HCT116 (cell line): Measurements from ENCODE around the gene ERLEC1. TPM values are rescaled to one million over a fixed set of nuclear protein-coding genes. Genes with fewer than 3 reads are reported as not detected.

ENCODE experiments used
- ATAC-seq: fragments of 200-7000 bp; cut with Tn5 transposase; 2 replicates; pipeline ENCODE4 v1.9.1; 2020; ENCODE audit warnings: mild to moderate bottlenecking, moderate library complexity
- BruUV-seq: library from RNA; stranded (reverse); fragments of 400-500 nt; replicated peaks from 2 replicates; lab custom pipeline; 2021; lab: Mats Ljungman, UMichigan
- CTCF ChIA-PET: fragments of 300-600 bp; sonication (Branson Sonifier 250); formaldehyde crosslinking; loops from one replicate; lab custom pipeline; 2021; ENCODE audit warnings: antibody characterized with exemption; lab: Charles Lee
- POLR2A ChIA-PET: fragments of 300-600, 350-600 bp; sonication (Branson Sonifier 250); formaldehyde crosslinking; loops from one replicate; lab custom pipeline; 2021; ENCODE audit warnings: antibody characterized with exemption; lab: Charles Lee
- RAD21 ChIA-PET, 2 experiments: fragments of 300-600 bp; sonication (Branson Sonifier 250); formaldehyde crosslinking; loops; one replicate each; lab custom pipeline; 2023; ENCODE audit warnings: low total read pairs in 2 of 2; ENCODE audit not compliant: uncharacterized antibody in 2 of 2, unreplicated experiment in 2 of 2, low non-redundant PET in 1 of 2; lab: Charles Lee
- DNase-seq: peaks from one replicate; pipeline ENCODE4 v3.0.0-alpha.2; 2010; ENCODE audit warnings: low read depth, low spot score
- H2AFZ ChIP-seq: fragments of 200-600 bp; shearing (Covaris generic), sonication (generic); 2 replicates; pipeline ENCODE4 v1.6.1; 2017; ENCODE audit warnings: low read depth, mixed run types, mixed read lengths, antibody characterized with exemption, low read length; ENCODE audit not compliant: poor library complexity, severe bottlenecking
- H3K27ac ChIP-seq: 2 replicates; pipeline ENCODE4 v1.5.1; 2012; ENCODE audit warnings: low read depth, low read length
- H3K27me3 ChIP-seq: fragments of 200-600 bp; sonication (generic); 2 replicates; pipeline ENCODE4 v1.6.1; 2016; ENCODE audit warnings: mixed run types, low read length, mixed read lengths; ENCODE audit not compliant: insufficient read depth
- H3K36me3 ChIP-seq, 2 experiments: fragments of 200-500 bp in 1 of 2; fragments of 200-600 bp in 1 of 2; sonication (Bioruptor generic) in 1 of 2; sonication (generic) in 1 of 2; 2 replicates each; pipeline versions ENCODE4 v1.5.1 to v1.6.1; 2014 to 2016; ENCODE audit warnings: low read length in 2 of 2, inconsistent platforms in 1 of 2, mixed read lengths in 1 of 2, mixed run types in 1 of 2; ENCODE audit not compliant: insufficient read depth in 2 of 2, control insufficient read depth in 1 of 2
- H3K4me1 ChIP-seq, 2 experiments: fragments of 200-600 bp in 1 of 2; sonication (generic) in 1 of 2; 2 replicates each; pipeline versions ENCODE4 v1.5.1 to v1.6.1; 2012 to 2017; ENCODE audit warnings: low read length in 2 of 2, inconsistent platforms in 1 of 2, mild to moderate bottlenecking in 1 of 2, mixed read lengths in 1 of 2, mixed run types in 1 of 2, moderate library complexity in 1 of 2; ENCODE audit not compliant: insufficient read depth in 2 of 2, control insufficient read depth in 1 of 2
- H3K4me2 ChIP-seq: fragments of 200-600 bp; sonication (generic); 2 replicates; pipeline ENCODE4 v1.6.1; 2017; ENCODE audit warnings: mixed run types, low read length, mixed read lengths
- H3K4me3 ChIP-seq, 2 experiments: fragments of 200-600 bp in 1 of 2; sonication (generic) in 1 of 2; replicated peaks in 1 of 2; 2 replicates each; pipeline ENCODE4 v1.5.1; 2011 to 2016; ENCODE audit warnings: low read length in 2 of 2, control low read depth in 1 of 2, low read depth in 1 of 2, mild to moderate bottlenecking in 1 of 2, mixed read lengths in 1 of 2, mixed run types in 1 of 2
- H3K79me2 ChIP-seq: fragments of 200-600 bp; sonication (generic); 2 replicates; pipeline ENCODE4 v1.6.1; 2017; ENCODE audit warnings: mild to moderate bottlenecking, mixed run types, low read length, moderate library complexity, mixed read lengths; ENCODE audit not compliant: insufficient read depth
- H3K9ac ChIP-seq: fragments of 200-600 bp; sonication (generic); 2 replicates; pipeline ENCODE4 v1.6.1; 2016; ENCODE audit warnings: low read length, mixed read lengths
- H3K9me2 ChIP-seq: fragments of 200-600 bp; sonication (generic), shearing (Covaris generic); 2 replicates; pipeline ENCODE4 v1.6.1; 2017; ENCODE audit warnings: mixed run types, mild to moderate bottlenecking, moderate library complexity; ENCODE audit not compliant: insufficient read depth
- H3K9me3 ChIP-seq, 2 experiments: fragments of 200-500 bp in 1 of 2; fragments of 200-600 bp in 1 of 2; sonication (Bioruptor generic) in 1 of 2; sonication (generic) in 1 of 2; 2 replicates each; pipeline ENCODE4 v1.6.1; 2014 to 2017; ENCODE audit warnings: low read length in 2 of 2, mixed read lengths in 2 of 2, inconsistent platforms in 1 of 2, low read depth in 1 of 2, mild to moderate bottlenecking in 1 of 2, mixed run types in 1 of 2, moderate library complexity in 1 of 2; ENCODE audit not compliant: control insufficient read depth in 1 of 2, insufficient read depth in 1 of 2
- H4K20me1 ChIP-seq: fragments of 200-600 bp; sonication (generic), shearing (Covaris generic); 2 replicates; pipeline ENCODE4 v1.6.1; 2017; ENCODE audit warnings: mixed run types, mild to moderate bottlenecking, moderate library complexity; ENCODE audit not compliant: insufficient read depth
- CBX3 ChIP-seq: IDR thresholded peaks from 2 replicates; pipeline ENCODE4 v1.6.1; 2012; ENCODE audit warnings: low read depth
- ELF1 ChIP-seq: IDR thresholded peaks from 2 replicates; pipeline ENCODE4 v1.6.1; 2012; ENCODE audit warnings: low read depth, borderline replicate concordance
- FOSL1 ChIP-seq: IDR thresholded peaks from 2 replicates; pipeline ENCODE4 v1.6.1; 2012; ENCODE audit warnings: low read depth
- JUND ChIP-seq: IDR thresholded peaks from 2 replicates; pipeline ENCODE4 v1.6.1; 2012
- MAX ChIP-seq: IDR thresholded peaks from 2 replicates; pipeline ENCODE4 v1.6.1; 2012
- RAD21 ChIP-seq: IDR thresholded peaks from 2 replicates; pipeline ENCODE4 v1.6.1; 2012; ENCODE audit warnings: low read depth, mild to moderate bottlenecking
- REST ChIP-seq: IDR thresholded peaks from 2 replicates; pipeline ENCODE4 v1.6.1; 2012; ENCODE audit warnings: low read depth
- SIN3A ChIP-seq: IDR thresholded peaks from 2 replicates; pipeline ENCODE4 v1.6.1; 2012; ENCODE audit warnings: low read depth
- SP1 ChIP-seq: IDR thresholded peaks from 2 replicates; pipeline ENCODE4 v1.6.1; 2012; ENCODE audit warnings: low read depth
- TCF7L2 ChIP-seq: IDR thresholded peaks from 2 replicates; pipeline ENCODE4 v1.7.0; 2011; ENCODE audit warnings: borderline replicate concordance, inconsistent platforms; ENCODE audit not compliant: insufficient read depth, insufficient read length; ENCODE audit errors: extremely low read depth
- YY1 ChIP-seq: IDR thresholded peaks from 2 replicates; pipeline ENCODE4 v1.6.1; 2011; ENCODE audit warnings: low read length, low read depth, moderate library complexity, mild to moderate bottlenecking; ENCODE audit not compliant: insufficient replicate concordance; ENCODE audit errors: extremely low read depth
- ZBTB33 ChIP-seq: IDR thresholded peaks from 2 replicates; pipeline ENCODE4 v1.6.1; 2011; ENCODE audit warnings: mild to moderate bottlenecking, low read length, moderate library complexity; ENCODE audit not compliant: insufficient replicate concordance; ENCODE audit errors: extremely low read depth
- ZNF274 ChIP-seq: fragments of 200-500 bp; sonication (Bioruptor generic); IDR thresholded peaks from 2 replicates; pipeline ENCODE4 v1.6.1; 2014; ENCODE audit warnings: mild to moderate bottlenecking, low read depth, low read length, inconsistent platforms
- intact Hi-C: fragments of 100-400 bp; cut with micrococcal nuclease; formaldehyde crosslinking; loops from 2 replicates; pipeline ENCODE4 v1.10.0; 2022
- total RNA-seq: library from RNA; stranded (reverse); gene quantifications from one replicate; pipeline ENCODE4 v1.2.1, GENCODE V29; 2021; ENCODE audit not compliant: unreplicated experiment

ERLEC1 gene
- total RNA-seq, 1 experiment from 2014 or later: 26.9 TPM

- TF ChIP-seq ZBTB33 (no peak), JUND (no peak), ZNF274 (no peak)
- TF ChIP-seq, all 23 proteins: peak for 0
- RAD21 ChIA-PET: no interaction called here
- H4K20me1 ChIP-seq: no peaks in the 10 kb centered on the region
- H3K27me3 ChIP-seq: no peaks in the 10 kb centered on the region
- H3K27ac ChIP-seq: no peak overlapping the region
- no peak overlapping the region for H3K4me2 ChIP-seq
- no TSS peak for BruUV-seq
- H3K9me3 ChIP-seq: no peaks in the 10 kb centered on the region
- H2AFZ ChIP-seq: no peak overlapping the region
- no peaks in the 10 kb centered on the region for H3K9me2 ChIP-seq
- ATAC-seq (no peak), DNase-seq (no peak)
- no peak overlapping the region for H3K4me3 ChIP-seq
- H3K79me2 ChIP-seq: no peaks in the 10 kb centered on the region
- no peak overlapping the region for H3K9ac ChIP-seq
- intact Hi-C loops: no loop called here
- H3K4me1 ChIP-seq: no peaks in the 10 kb centered on the region
- POLR2A ChIA-PET: no interaction called here
- no peaks in the 10 kb centered on the region for H3K36me3 ChIP-seq
- CTCF ChIA-PET: no interaction called here
These were observed 39.2 kb downstream of the ERLEC1 start for GRCh38 chr2:53826030-53826410.

- no peaks in the 10 kb centered on the region for H3K4me1 ChIP-seq
- POLR2A ChIA-PET: no interaction called here
These were observed 39.9 kb downstream of the ERLEC1 start for GRCh38 chr2:53826587-53827397.

More at GRCh38 chr2:53826587-53827397, 39.9 kb downstream of the ERLEC1 start:
- no TSS peak for BruUV-seq
- Histone ChIP-seq H3K36me3 (no peaks in the 10 kb centered on the region), H2AFZ (no peak overlapping the region), H4K20me1 (no peaks in the 10 kb centered on the region), H3K27me3 (no peaks in the 10 kb centered on the region), H3K4me3 (no peak overlapping the region), H3K4me2 (no peak overlapping the region), H3K9me3 (no peaks in the 10 kb centered on the region), H3K9ac (no peak overlapping the region), H3K27ac (no peak overlapping the region), H3K9me2 (no peaks in the 10 kb centered on the region), H3K79me2 (no peaks in the 10 kb centered on the region)
- ATAC-seq (no peak), DNase-seq (no peak)
- intact Hi-C loops: no loop called here
- CTCF ChIA-PET: no interaction called here
- RAD21 ChIA-PET: no interaction called here
- TF ChIP-seq SIN3A (no peak), SP1 (no peak), FOSL1 (no peak), ZNF274 (no peak), CBX3 (no peak), REST (no peak), ELF1 (no peak), MAX (no peak), YY1 (no peak), JUND (no peak), RAD21 (no peak), TCF7L2 (no peak)
